NCI-H1105 (cell line): ENCODE data around the gene INPP5E.

Experiments used
- DNase-seq: peaks from one replicate; lab custom pipeline; 2025; lab: John Stamatoyannopoulos, UW

Gene INPP5E

DNA sequence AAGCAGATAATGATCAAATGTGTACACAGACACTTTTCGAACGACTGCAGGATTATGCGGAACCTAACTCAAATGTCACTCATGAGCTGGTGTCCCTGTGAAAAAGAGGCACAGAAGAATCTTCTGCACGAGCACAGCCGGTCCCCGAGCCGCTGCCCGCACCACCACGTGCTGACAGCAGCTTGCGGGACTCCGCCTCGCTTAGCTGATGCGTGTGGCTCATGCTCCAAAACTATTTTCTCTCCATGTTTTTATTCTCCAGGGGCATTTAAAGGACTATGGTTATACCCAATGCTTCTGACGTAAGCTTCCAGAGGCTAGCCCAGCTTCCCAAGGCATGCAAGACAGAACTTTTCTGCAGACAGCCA is 33.7 kb upstream of the INPP5E start:
- DNase-seq = no peak

GRCh38 chr9:136472640-136473353 is 33.2 kb upstream of the INPP5E start:
- no peak for DNase-seq

GRCh38 chr9:136471802-136472487 is 32.3 kb upstream of the INPP5E start:
- DNase-seq = no peak

DNA sequence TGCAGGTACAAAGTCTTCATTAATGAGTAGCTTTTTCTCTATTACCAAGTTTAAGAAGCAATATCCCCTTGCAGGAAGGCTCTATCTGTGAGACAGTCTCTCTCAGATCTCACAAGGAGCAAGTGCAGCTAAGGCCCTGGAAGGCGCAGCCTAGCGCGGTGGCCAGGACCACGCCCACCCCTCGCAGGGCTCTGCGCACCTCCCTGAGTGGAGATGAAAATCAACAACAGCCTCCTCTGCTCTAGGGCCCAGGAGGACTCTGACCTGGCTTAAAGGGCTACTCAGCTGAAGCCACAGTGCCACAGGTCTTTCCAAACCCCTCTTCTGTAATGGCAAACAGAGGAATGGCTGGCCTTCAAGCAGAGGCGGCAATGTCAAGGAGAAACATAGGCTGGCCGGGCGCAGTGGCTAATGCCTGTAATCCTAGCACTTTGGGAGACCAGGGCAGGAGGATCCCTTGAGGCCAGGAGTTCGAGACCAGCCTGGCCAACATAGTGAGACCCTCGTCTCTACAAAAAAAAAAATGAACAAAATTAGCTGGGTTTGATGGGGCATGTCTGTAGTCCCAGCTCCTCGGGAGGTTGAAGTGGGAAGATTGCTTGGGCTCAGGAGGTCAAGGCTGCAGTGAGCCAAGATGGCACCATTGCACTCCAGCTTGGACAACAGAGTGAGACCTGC is 31.3 kb upstream of the INPP5E start:
- DNase-seq = no peak

- DNase-seq = no peak
Observed at GRCh38 chr9:136470356-136470755, 30.7 kb upstream of the INPP5E start.

- no peak for DNase-seq
Observed at GRCh38 chr9:136467766-136468165, 28.1 kb upstream of the INPP5E start.

- no peak for DNase-seq
Observed at GRCh38 chr9:136466155-136466541, 26.5 kb upstream of the INPP5E start.

GRCh38 chr9:136465500-136466154 is 26.0 kb upstream of the INPP5E start:
- no peak for DNase-seq

- no peak for DNase-seq
Observed at GRCh38 chr9:136464241-136464640, 24.6 kb upstream of the INPP5E start.

- no peak for DNase-seq
Observed at GRCh38 chr9:136463578-136463977, 23.9 kb upstream of the INPP5E start.

GRCh38 chr9:136462664-136463063 is 23.0 kb upstream of the INPP5E start:
- no peak for DNase-seq

- no peak for DNase-seq
Observed at GRCh38 chr9:136460772-136461325, 21.2 kb upstream of the INPP5E start.

- no peak for DNase-seq
Observed at GRCh38 chr9:136459425-136459824, 19.8 kb upstream of the INPP5E start.

DNA sequence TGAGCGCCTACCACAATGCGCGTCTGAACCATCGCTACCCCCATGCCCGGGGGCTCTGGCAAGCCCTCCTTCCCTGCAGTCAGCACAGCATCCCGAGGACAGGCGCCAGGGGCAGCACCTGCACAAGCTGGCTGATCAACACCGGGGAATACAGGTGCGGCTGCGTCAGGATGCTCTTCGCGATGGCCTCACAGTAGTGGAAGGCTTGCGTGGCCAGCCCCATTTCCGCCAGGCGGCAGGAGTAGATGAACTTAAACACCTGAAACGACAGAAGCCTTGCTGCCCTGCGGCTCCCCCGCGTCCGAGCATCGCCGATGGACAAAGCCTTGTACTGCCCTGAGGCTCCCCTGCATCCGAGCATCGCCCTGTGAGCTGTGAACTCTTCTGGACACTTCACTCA is 17.7 kb upstream of the INPP5E start:
- no peak for DNase-seq

- no peak for DNase-seq
Observed at GRCh38 chr9:136456258-136456657, 16.6 kb upstream of the INPP5E start.

DNA sequence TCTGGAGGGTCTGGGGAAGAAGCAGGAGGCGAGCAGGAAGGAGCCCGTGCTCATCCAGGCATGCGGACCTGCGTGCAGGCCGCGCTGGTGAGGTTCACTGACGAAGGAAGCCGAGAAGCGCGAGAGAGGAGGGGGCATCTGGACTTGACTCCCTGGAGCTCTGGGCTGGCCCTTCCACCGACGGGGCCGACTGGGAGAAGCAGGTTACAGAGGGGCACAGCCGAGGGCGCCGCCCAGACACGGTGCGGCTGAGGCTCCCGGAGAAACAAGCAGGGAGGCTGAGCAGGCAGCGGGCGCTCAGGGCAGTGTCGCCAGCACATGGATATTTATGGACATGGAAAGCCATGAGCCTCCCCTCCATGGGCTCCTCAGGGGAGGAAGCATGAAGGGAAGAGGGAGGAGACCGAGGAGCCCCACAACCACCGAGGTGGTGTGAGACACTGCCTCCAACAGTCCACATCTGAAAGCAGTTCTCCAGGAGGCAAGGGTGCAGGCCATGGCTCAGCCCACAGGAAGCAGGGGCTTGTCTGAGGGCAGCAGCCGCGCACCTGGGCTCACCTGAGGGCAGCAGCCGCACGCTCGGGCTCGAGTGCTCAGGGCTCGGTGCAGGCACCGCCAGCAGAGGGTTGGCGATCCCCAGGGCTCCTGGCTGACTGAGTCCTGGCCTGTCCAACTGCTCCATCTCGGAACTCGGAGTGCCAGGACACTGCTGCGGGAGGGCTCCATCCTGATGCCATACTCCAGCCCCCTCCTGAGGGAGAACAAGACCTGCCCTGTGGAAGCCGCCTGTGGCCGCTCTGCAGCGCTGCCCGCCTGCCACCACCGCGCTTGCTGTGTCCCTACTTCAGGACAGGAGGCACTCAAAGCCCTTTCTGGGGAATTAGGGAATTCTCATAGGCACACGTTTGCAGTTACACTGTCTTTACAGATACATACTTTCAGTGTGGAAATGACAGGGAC is 15.7 kb upstream of the INPP5E start:
- no peak for DNase-seq

GRCh38 chr9:136454026-136454796 is 14.6 kb upstream of the INPP5E start:
- no peak for DNase-seq

DNA sequence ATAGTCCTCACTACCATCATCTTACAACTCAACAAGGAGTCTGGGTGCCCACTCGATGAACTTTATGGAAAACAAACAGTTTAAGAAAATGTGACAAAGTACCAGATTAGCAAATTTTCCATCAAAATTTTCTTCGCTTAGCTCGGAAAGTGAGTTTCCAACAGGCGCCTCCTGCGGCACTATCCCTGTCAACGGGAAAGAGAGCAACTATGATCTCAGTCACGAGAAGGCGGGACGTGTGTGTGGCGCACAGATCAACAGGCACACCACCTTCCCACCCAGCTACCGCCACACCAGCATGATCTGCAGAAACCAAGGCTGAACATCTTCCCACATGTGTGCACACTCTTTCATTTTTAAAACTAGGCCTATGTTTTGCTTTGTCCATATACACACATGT is 13.7 kb upstream of the INPP5E start:
- no peak for DNase-seq

- DNase-seq = no peak
Observed at GRCh38 chr9:136451221-136451877, 11.7 kb upstream of the INPP5E start.

DNA sequence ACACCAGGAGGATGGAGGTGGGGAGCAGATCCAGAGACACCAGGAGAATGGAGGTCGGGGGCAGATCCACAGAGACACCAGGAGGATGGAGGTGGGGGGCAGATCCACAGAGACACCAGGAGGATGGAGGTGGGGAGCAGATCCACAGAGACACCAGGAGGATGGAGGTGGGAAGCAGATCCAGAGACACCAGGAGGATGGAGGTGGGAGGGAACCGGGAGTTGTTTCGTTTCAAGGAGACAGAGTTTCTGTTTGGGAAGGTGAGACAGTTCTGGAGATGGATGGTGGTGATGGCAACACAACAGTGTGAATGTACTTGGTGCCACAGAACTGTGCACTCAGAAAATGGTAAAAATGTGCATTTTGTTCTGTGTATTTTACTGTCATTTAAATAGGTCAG is 9.0 kb upstream of the INPP5E start:
- no peak for DNase-seq
